ENCODE data around the gene BCAS3. TPM values are rescaled to one million over a fixed set of nuclear protein-coding genes. Genes with fewer than 3 reads are reported as not detected.

BCAS3 gene
- total RNA-seq, 6 experiments from 2014 or later, result 9.2 to 22.1 (median 14.2) TPM

- ATAC-seq (no peak), DNase-seq (no peak)
- intact Hi-C loops (cut with DNase I), result no loop called here
- 72% methylated on average over 2 of the region's 2 CpGs for WGBS (ENCODE audit: insufficient coverage, low coverage, low lambda C conversion rate, missing lambda C conversion rate)
- Histone ChIP-seq H3K9me3 (no peaks in the 10 kb centered on the region), H3K4me3 (no peak overlapping the region), H3K27ac (no peak overlapping the region), H3K4me1 (no peaks in the 10 kb centered on the region), H3K36me3 (no peaks in the 10 kb centered on the region), H3K27me3 (no peaks in the 10 kb centered on the region)
- TF ChIP-seq, protein P1, sequence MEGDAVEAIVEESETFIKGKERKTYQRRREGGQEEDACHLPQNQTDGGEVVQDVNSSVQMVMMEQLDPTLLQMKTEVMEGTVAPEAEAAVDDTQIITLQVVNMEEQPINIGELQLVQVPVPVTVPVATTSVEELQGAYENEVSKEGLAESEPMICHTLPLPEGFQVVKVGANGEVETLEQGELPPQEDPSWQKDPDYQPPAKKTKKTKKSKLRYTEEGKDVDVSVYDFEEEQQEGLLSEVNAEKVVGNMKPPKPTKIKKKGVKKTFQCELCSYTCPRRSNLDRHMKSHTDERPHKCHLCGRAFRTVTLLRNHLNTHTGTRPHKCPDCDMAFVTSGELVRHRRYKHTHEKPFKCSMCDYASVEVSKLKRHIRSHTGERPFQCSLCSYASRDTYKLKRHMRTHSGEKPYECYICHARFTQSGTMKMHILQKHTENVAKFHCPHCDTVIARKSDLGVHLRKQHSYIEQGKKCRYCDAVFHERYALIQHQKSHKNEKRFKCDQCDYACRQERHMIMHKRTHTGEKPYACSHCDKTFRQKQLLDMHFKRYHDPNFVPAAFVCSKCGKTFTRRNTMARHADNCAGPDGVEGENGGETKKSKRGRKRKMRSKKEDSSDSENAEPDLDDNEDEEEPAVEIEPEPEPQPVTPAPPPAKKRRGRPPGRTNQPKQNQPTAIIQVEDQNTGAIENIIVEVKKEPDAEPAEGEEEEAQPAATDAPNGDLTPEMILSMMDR (IDR thresholded peaks at IDR 0.05), result no peak
- no peak for TF ChIP-seq POLR2A (IDR thresholded peaks at IDR 0.05)
Measured at GRCh38 chr17:60738287-60738686, 60.6 kb downstream of the BCAS3 start.

DNA sequence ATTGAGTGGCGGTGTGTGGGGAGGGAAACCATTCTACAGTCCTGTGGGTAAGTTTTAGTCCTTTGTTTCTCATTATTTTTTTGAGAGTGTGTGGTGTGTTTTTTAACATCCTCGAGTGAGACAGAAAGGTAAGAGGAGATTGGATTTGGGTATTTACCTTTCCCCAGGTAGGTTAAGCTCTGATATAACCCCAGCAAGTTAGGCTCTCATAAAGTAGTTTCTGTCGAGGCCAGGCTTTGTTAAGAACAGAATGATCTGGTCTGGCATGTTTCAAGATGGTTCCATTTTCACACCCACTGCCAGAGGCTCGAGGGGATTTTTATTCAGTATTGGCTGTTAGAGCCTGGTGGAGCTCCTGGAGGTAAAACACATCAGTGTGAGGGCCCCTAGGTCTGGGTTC lies 62.9 kb downstream of the BCAS3 start:
- no peaks in the 10 kb centered on the region for H3K27me3 ChIP-seq
- no peaks in the 10 kb centered on the region for H3K36me3 ChIP-seq
- H3K4me1 ChIP-seq, result no peaks in the 10 kb centered on the region
- 84% methylated on average over 4 of the region's 4 CpGs for WGBS (ENCODE audit: insufficient coverage, low coverage, low lambda C conversion rate, missing lambda C conversion rate)
- TF ChIP-seq, protein P1 (IDR thresholded peaks at IDR 0.05), result no peak
- no peak for TF ChIP-seq POLR2A (IDR thresholded peaks at IDR 0.05)
- intact Hi-C loops (cut with DNase I), result no loop called here
- no peak overlapping the region for H3K27ac ChIP-seq
- DNase-seq (no peak), ATAC-seq (no peak)
- H3K9me3 ChIP-seq, result no peaks in the 10 kb centered on the region
- H3K4me3 ChIP-seq, result no peak overlapping the region

DNA sequence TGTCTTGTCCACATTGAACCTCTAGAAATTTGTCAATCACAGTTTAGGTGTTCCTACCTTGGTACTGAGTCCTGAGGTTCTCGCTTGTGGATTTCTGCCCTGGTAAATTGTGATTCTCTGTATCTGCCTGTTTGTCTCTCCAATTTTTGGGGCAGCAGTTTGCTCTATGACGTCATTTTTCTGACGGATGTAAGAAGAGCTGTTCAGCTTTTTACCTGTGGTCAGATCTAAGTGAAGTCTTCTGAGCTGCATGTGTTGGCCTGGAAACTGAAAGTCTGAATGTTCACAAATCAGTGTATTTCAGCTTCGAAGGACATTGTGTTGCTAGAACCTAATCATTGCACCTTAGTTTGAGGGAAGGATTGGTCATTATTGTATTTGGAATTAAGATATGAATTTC lies 63.4 kb downstream of the BCAS3 start:
- Histone ChIP-seq H3K9me3 (no peaks in the 10 kb centered on the region), H3K36me3 (no peaks in the 10 kb centered on the region), H3K4me1 (no peaks in the 10 kb centered on the region), H3K4me3 (no peak overlapping the region), H3K27me3 (no peaks in the 10 kb centered on the region), H3K27ac (no peak overlapping the region)
- no peak for TF ChIP-seq POLR2A (IDR thresholded peaks at IDR 0.05)
- TF ChIP-seq, protein P1 (IDR thresholded peaks at IDR 0.05), result no peak
- ATAC-seq (no peak), DNase-seq (no peak)
- 91% methylated on average over 4 of the region's 4 CpGs for WGBS (ENCODE audit: insufficient coverage, low coverage, low lambda C conversion rate, missing lambda C conversion rate)
- intact Hi-C loops (cut with DNase I), result no loop called here

DNA sequence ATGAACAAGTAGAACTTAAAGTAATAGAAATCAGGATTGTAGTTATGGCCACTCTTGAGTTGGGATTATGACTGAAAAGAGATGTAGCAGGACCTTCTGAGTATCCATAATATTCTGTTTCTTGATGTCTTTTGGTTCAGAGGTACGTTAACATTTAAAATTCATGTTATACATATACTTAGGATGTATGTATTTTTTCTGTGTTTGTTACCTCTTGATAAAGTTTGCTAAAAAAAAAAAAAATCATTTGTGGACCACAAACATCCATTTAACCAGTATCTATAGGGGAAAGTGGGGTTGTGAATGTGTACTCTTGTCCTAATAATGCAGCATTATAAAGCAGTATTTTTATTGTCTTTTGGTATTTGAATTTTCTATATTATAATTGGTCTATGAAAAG lies 65.6 kb downstream of the BCAS3 start:
- DNase-seq, result no peak
- Histone ChIP-seq H3K4me3 (no peak overlapping the region), H3K4me1 (no peaks in the 10 kb centered on the region), H3K9me3 (no peaks in the 10 kb centered on the region), H3K36me3 (no peaks in the 10 kb centered on the region), H3K27me3 (no peaks in the 10 kb centered on the region), H3K27ac (no peak overlapping the region)
- no peak for ATAC-seq
- TF ChIP-seq, protein P1 (IDR thresholded peaks at IDR 0.05), result no peak
- 100% methylated on average over 1 of the region's 1 CpG for WGBS (ENCODE audit: insufficient coverage, low coverage, low lambda C conversion rate, missing lambda C conversion rate)
- intact Hi-C loops (cut with DNase I), result no loop called here

GRCh38 chr17:60743799-60744198 lies 66.1 kb downstream of the BCAS3 start:
- no peak overlapping the region for H3K4me3 ChIP-seq
- 71% methylated on average over 5 of the region's 5 CpGs for WGBS (ENCODE audit: insufficient coverage, low coverage, low lambda C conversion rate, missing lambda C conversion rate)
- intact Hi-C loops (cut with DNase I), result no loop called here
- no peak overlapping the region for H3K27ac ChIP-seq
- no peaks in the 10 kb centered on the region for H3K9me3 ChIP-seq
- H3K27me3 ChIP-seq, result no peaks in the 10 kb centered on the region
- ATAC-seq (no peak), DNase-seq (no peak)
- TF ChIP-seq POLR2A (IDR thresholded peaks at IDR 0.05), result no peak
- TF ChIP-seq, protein P1 (IDR thresholded peaks at IDR 0.05), result no peak
- H3K4me1 ChIP-seq, result no peaks in the 10 kb centered on the region
- no peaks in the 10 kb centered on the region for H3K36me3 ChIP-seq
